HG03066 (cell line): ENCODE measurements around the gene ATP2A3.
"Not testable (repeated sequence)": the region's sequence is repeated elsewhere in the genome, so short reads cannot be mapped to it uniquely, and the experiment has no call there.

Source experiments
- ATAC-seq: cut with Tn5 transposase; IDR thresholded peaks from one replicate; pipeline ENCODE4 v1.9.1; 2021; ENCODE audit warnings: low read depth; ENCODE audit not compliant: unreplicated experiment

The ATP2A3 gene

GRCh38 chr17:3957735-3958599 lies 6.3 kb downstream of the ATP2A3 start:
- ATAC-seq, result no peak

GRCh38 chr17:3956983-3957382 lies 7.3 kb downstream of the ATP2A3 start:
- no peak for ATAC-seq

GRCh38 chr17:3956327-3956957 lies 7.8 kb downstream of the ATP2A3 start:
- no peak for ATAC-seq

- no peak for ATAC-seq
Measured at GRCh38 chr17:3955673-3955988, 8.6 kb downstream of the ATP2A3 start.

- no peak for ATAC-seq
Measured at GRCh38 chr17:3954976-3955672, 9.1 kb downstream of the ATP2A3 start.

GRCh38 chr17:3954086-3954485 lies 10.2 kb downstream of the ATP2A3 start:
- ATAC-seq, result no peak

GRCh38 chr17:3953542-3953941 lies 10.7 kb downstream of the ATP2A3 start:
- no peak for ATAC-seq

GRCh38 chr17:3952186-3952585 lies 12.1 kb downstream of the ATP2A3 start:
- ATAC-seq, result no peak

GRCh38 chr17:3951420-3951819 lies 12.8 kb downstream of the ATP2A3 start:
- no peak for ATAC-seq

GRCh38 chr17:3951003-3951402 lies 13.2 kb downstream of the ATP2A3 start:
- no peak for ATAC-seq

- no peak for ATAC-seq
Measured at GRCh38 chr17:3950584-3950983, 13.7 kb downstream of the ATP2A3 start.

GRCh38 chr17:3949418-3949817 lies 14.8 kb downstream of the ATP2A3 start:
- ATAC-seq, result no peak

- ATAC-seq, result not testable (repeated sequence)
Measured at GRCh38 chr17:3948551-3948950, 15.7 kb downstream of the ATP2A3 start.

- no peak for ATAC-seq
Measured at GRCh38 chr17:3947318-3947810, 16.9 kb downstream of the ATP2A3 start.

GRCh38 chr17:3946711-3947235 lies 17.5 kb downstream of the ATP2A3 start:
- no peak for ATAC-seq

GRCh38 chr17:3944485-3945388 lies 19.5 kb downstream of the ATP2A3 start:
- no peak for ATAC-seq

GRCh38 chr17:3943240-3943891 lies 20.9 kb downstream of the ATP2A3 start:
- no peak for ATAC-seq

- no peak for ATAC-seq
Measured at GRCh38 chr17:3940965-3941698, 23.1 kb downstream of the ATP2A3 start.

GRCh38 chr17:3937359-3937758 lies 26.9 kb downstream of the ATP2A3 start:
- ATAC-seq, result no peak
